Ramos (cell line): ENCODE results near the gene ME1.
"Not testable (repeated sequence)": the region's sequence is repeated elsewhere in the genome, so short reads cannot be mapped to it uniquely, and the experiment has no call there.

Experiments used
- in situ Hi-C: fragments of 300-500 bp; cut with MboI; formaldehyde crosslinking; loops from one replicate; pipeline ENCODE4 v1.14.3; 2022; ENCODE audit warnings: low sequenced_read_pairs; ENCODE audit not compliant: unreplicated experiment

The ME1 gene

GRCh38 chr6:83270971-83271719, 159.7 kb downstream of the ME1 start:
- in situ Hi-C loops: no loop called here

DNA sequence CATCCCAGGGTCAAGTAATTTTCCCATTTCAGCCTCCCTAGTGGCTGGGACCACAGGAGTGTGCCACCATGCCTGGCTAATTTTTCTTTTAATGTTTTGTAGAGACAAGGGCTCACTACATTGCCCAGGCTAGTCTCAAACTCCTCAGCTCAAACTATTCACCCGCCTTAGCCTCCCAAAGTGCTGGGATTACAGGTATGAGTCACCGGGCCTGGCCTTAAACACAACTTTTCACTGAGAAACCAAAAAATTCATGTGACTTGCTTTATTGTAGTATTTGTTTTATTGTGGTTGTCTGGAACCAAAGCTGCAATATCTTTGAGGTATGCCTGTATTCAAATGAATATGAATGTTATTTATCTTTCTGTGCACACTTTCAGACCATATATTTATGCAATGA, 165.5 kb downstream of the ME1 start:
- in situ Hi-C loops: no loop called here

DNA sequence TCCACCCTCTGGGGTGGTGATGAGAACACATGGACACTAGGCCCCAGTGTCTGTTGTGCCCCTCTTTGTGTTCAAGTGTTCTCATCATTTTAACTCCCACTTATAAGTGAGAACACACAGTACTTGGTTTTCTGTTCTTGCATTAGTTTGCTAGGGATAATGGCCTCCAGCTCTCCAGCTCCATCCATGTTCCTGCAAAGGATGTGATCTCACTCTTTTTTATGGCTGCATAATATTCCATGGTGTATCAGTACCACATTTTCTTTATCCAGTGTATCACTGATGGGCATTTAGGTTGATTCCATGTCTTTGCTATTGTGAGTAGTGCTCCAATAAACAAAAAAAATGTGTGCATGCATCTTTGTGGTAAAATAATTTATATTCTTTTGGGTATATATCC, 170.3 kb downstream of the ME1 start:
- in situ Hi-C loops: no loop called here

- in situ Hi-C loops: no loop called here
Observed at GRCh38 chr6:83258517-83258916, 172.3 kb downstream of the ME1 start.

DNA sequence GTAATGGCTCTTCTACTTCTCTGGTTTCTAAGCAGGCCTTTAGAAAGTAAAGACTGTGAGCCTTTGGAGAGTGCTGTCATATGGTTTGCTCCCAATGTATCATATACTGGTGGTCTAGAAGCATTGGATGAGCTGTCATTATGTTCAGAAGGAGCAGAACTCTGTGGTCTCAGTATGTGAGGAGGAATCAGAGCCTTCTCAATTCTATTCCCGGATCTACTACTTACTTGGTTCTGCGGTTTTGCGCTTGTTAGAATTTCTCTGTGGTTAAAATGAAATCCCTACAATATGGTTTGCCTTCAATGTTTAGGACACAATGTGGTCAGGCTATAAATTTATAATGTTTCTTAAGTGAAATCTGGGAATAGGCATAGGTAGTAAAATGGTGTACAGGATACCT, 173.1 kb downstream of the ME1 start:
- in situ Hi-C loops: no loop called here

DNA sequence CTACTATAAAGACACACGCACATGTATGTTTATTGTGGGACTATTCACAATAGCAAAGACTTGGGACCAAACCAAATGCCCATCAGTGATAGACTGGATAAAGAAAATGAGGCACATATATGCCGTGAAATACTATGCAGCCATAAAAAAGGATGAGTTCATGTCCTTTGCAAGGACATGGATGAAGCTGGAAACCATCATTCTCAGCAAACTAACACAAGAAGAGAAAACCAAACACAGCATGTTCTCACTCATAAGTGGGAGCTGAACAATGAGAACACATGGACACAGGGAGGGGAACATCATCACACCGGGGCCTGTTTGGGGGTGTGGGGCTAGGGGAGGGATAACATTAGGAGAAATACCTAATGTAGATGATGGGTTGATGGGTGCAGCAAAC, 174.1 kb downstream of the ME1 start:
- in situ Hi-C loops: not testable (repeated sequence)

DNA sequence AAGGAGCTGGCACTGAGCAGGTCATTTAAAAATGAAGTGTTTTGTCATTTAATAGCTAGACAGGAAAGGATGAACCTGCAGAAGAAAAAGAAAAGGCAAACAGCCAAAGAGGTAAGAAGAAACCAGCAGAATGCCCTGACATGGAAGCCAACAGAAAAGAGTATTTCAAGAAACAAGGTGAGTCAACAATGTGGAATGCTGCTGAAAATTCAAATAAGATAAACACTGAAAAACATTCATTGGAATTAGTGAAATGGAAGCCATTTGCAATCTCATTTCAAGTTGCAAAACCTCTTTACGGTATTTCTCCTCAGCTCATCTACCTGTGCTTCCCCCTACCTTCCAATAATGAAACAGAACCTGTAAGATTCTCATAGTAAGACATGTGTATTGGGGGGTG, 178.1 kb downstream of the ME1 start:
- in situ Hi-C loops: no loop called here

DNA sequence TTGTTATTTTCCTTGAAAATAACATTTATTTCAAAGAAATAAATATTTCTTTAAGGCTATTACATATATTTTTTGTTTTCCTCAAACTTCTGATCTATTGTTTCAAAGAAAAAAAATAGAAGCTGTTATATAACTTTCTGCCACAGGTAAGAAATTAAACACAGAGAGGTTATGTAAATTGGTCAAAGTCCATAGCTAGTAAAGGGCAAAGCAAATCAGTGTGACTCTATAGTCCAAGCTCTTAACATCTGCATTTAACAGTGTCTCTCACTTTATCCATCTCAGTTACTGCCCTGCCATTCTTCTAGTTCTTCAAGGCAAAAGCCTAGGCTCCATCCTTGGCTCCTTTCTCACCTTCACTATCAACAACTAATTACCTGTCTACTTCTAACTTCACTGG, 180.6 kb downstream of the ME1 start:
- in situ Hi-C loops: no loop called here

DNA sequence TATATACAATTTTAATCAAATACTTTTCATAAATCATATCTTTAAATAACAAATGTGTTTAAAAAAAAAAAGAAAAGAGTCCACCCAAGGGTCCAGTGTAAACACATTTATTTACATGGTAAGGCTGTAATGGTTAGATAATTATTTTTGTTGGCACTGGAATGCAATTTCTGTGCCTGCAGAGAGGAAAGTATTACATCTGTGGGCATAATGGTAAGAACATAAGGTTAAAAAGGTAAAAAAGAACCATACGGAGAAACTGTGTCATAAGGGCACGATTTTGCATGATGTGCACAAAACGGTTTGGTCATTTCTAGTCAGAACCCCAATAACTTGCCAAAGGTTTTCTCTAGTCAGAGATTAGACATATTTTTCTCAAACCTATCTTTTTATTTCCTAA, 183.4 kb downstream of the ME1 start:
- in situ Hi-C loops: no loop called here

DNA sequence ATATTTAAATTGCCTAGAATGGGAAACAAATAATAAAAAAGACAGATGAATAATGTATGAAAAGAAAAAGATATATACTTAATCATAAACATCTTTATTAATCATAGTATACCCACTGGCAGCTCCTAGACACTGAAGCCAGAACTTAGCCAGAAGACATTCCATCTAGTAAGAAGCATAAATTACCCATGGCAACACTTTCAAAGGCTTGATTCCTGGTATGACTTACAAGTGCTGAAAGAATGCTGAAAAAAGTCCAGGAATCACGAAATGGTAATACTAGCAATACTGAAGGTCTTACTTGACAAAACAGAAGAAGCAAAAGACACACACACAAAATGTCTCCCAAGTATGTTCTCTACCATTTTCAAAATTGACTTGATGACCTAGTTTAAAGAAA, 199.7 kb downstream of the ME1 start:
- in situ Hi-C loops: no loop called here

- in situ Hi-C loops: loop anchor here (10.0 kb wide), 1 partner anchor 298 kb away; no protein-coding TSS in a partner anchor
Observed at GRCh38 chr6:83226517-83226916, 204.3 kb downstream of the ME1 start.

DNA sequence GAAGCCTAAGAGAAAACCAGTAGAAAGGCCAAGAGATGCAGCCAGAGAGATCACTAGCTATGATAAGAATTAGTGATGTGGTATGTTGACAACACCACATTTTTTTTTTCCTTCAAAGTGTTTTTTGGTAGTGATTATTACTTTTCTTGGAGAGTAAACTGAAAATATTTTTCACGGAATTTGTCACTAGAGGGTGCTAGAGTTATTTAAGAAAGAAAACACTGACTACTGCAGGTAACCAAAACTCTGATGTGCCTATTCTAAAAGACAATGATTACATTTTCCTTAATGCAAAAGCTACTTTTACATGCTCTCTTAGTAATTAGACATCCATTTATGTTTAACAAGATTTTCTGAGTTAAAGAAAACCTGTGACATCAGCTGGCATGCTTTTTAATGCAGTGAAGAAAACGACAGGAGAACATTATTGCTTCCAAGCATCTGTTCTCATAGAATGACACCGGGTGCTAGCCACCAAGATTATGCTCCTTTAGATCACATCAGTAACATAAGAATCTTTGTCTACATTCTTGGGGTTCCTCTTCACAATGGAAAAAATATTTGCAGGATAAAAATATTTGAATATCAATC, 208.9 kb downstream of the ME1 start:
- in situ Hi-C loops: loop anchor here (10.0 to 25.0 kb wide), 2 partner anchors 303 to 960 kb away; no protein-coding TSS in a partner anchor

DNA sequence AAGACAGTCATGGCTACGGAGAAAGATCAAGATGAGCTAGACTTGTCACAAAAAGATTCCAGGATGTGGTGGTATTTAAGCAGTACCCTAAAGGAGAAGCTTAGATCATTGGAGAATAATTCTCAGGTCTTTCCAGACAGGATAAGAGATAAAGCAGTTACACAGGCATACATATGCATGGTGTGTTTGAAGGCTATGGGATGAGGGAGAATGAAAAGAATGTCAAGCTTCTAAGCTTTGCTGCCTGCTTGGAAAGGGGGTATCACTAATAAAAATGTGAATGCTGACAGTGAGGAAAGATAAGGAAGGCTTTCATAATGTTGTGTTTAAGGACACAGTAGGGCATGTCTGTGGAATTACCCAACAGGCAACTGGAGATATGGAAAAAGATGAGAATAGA, 209.6 kb downstream of the ME1 start:
- in situ Hi-C loops: loop anchor here (10.0 to 25.0 kb wide), 2 partner anchors 304 to 959 kb away; no protein-coding TSS in a partner anchor

- in situ Hi-C loops: loop anchor here (10.0 to 25.0 kb wide), 2 partner anchors 305 to 958 kb away; no protein-coding TSS in a partner anchor
Observed at GRCh38 chr6:83220121-83220520, 210.7 kb downstream of the ME1 start.

DNA sequence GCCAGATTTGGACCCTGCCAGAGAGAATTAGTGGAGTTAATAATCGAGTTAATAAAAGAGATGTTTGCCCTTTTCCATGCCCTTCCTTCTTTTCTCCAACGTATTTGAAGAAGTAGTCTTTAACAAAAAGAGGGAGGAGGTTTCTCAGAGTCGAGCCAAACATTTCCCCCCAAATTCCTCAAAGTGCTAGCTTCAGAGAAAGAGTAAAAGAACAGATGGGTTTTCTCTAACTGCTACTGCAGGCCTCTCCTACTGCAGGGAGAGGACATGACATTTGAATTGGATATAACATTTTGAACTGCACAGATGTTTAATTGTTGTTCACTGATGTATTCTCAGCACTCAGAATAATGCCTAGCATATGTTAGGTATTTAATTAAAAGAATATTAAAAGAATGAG, 212.2 kb downstream of the ME1 start:
- in situ Hi-C loops: loop anchor here (25.0 kb wide), 1 partner anchor 956 kb away; no protein-coding TSS in a partner anchor

DNA sequence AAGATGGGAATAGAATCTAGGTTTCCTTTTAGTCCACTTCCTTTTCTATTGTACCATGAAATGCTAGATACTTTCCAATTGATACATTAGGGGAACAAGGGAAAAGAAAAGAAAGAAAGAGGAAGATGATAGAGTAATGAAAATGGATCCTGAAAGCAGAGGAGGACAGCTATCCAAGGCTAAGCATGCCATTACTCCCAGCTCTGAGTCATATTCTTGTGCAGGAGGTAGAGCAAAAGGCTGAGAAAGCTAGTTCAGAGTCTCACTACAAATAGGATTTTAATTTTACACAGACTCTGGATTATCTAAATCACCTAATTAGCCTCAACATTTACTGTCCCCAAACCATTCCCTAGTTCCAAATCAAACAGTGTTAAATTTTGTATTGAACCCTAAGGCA, 214.0 kb downstream of the ME1 start:
- in situ Hi-C loops: loop anchor here (25.0 kb wide), 1 partner anchor 955 kb away; no protein-coding TSS in a partner anchor

DNA sequence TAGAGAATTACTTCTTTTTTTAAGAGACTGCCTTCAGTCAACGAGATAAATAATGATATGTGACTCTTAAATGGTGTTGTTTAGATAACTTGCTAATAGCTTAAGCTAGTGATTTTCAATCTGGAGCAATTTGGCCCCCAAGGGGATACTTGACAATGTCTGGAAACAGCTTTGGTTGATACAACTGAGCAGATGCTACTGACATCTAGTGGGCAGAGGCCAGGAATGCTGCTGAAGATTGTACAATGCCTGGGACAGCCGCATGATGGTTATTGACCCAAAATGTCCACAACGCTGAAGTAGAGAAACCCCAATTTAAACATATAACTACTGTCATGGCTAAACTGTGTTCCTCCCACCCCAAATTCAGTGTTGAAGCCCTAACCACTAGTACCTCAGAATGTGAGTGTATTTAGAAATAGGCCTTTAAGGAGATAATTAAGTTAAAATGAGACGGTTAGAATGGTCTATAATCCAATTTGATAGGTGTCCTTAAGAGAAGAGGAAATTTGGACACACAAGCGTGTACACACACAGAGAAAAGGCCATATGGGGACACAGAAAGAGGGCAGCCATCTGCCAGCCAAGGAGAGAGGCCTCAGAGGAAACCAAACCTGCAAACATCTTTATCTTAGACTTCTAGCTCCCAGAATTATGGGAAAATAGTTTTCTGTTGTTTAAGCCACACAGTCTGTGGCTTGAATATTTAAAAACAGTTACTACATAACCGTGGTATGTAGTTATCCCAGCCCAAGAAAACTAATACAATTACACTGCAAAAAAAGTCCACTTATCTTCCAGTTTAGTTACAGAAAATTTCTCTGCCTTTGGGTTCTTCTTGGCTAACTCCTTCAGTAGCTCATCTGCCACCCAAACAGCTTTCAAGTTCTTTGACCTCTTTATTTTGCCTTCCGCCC, 215.5 kb downstream of the ME1 start:
- in situ Hi-C loops: loop anchor here (25.0 kb wide), 1 partner anchor 953 kb away; no protein-coding TSS in a partner anchor

GRCh38 chr6:83202031-83202430, 228.8 kb downstream of the ME1 start:
- in situ Hi-C loops: loop anchor here (25.0 kb wide), 1 partner anchor 940 kb away; no protein-coding TSS in a partner anchor

DNA sequence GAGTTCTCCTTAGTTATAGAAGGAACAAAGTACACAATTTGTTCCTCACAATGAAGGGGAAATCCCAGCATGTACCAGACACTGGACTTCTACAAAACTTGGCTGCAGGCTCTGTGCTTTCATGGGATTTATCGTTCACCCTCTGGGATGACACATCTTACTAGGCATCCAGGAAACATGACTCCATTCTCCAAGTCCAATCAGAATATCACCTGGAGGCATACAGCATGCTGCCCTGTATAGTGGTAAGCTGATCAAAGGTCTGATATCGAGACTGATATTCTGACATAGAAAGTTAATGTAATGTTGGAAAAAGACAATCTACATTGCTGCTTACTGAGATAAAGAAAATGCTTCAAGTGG, 231.0 kb downstream of the ME1 start:
- in situ Hi-C loops: loop anchor here (10.0 to 25.0 kb wide), 2 partner anchors 135 to 938 kb away; partner anchors contain the start of genes DOP1A and UBE3D

DNA sequence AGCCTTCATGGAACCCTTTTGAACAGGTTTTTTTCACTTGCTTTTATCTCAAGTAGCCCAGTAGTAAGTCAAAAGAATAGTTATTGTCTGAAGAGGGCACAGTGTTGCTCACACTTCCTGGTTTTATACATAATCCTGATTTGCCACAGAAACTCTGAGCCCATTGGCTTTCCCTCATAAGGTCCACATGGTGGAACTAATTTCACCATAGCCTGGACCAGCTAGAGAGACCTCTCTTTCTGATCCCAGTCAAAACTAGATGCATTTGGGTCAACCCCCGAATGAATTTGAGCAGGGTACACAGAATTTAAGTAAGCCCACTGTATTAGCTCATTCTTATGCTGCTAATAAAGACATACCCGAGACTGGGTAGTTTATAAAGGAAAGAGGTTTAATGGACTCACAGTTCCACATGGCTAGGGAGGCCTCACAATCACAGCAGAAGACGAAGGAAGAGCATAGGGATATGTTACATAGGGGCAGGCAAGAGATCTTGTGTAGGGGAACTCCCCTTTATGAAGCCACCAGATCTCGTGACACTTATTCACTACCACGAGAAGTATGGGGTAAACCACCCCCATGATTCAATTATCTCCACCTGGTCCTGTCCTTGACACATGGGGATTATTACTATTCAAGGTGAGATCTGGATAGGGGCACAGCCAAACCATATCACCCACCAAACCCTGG, 231.5 kb downstream of the ME1 start:
- in situ Hi-C loops: loop anchor here (10.0 kb wide), 1 partner anchor 135 kb away; the partner anchor contains the start of genes DOP1A and UBE3D
